WERI-Rb-1 (cell line): ENCODE results near the gene PIANP.

Experiments
- DNase-seq: peaks from one replicate; pipeline ENCODE4 v3.0.0-alpha.2; 2020
- H3K27ac ChIP-seq: fragments of 250-450 bp; sonication (Bioruptor Pico); 2 replicates; pipeline ENCODE4 v1.5.1; 2020; ENCODE audit warnings: mild to moderate bottlenecking, moderate library complexity
- H3K27me3 ChIP-seq: fragments of 250-450 bp; sonication (Bioruptor Pico); 2 replicates; pipeline ENCODE4 v1.5.1; 2021; ENCODE audit warnings: mild to moderate bottlenecking, low read depth, moderate library complexity; ENCODE audit not compliant: insufficient read depth, severe bottlenecking
- H3K36me3 ChIP-seq: fragments of 250-450 bp; sonication (Bioruptor Pico); 2 replicates; pipeline ENCODE4 v1.5.1; 2020; ENCODE audit warnings: mild to moderate bottlenecking, moderate library complexity
- H3K4me3 ChIP-seq: 2 replicates; pipeline ENCODE4 v1.5.1; 2011; ENCODE audit warnings: low read depth, mild to moderate bottlenecking, control low read depth, low read length
- H3K9me3 ChIP-seq: fragments of 250-450 bp; sonication (Bioruptor Pico); 2 replicates; pipeline ENCODE4 v1.5.1; 2021; ENCODE audit warnings: mild to moderate bottlenecking, moderate library complexity; ENCODE audit not compliant: severe bottlenecking
- CTCF ChIP-seq: IDR thresholded peaks from 2 replicates; pipeline ENCODE4 v1.5.1; 2011; ENCODE audit warnings: low read depth, mild to moderate bottlenecking, control low read depth, inconsistent platforms, low read length

PIANP gene

GRCh38 chr12:6693832-6694355 lies 6.7 kb downstream of the PIANP start:
- Histone ChIP-seq H3K4me3 (no peak overlapping the region), H3K36me3 (peaks cover 6% of the 10 kb centered on the region), H3K9me3 (no peaks in the 10 kb centered on the region), H3K27ac (no peak overlapping the region), H3K27me3 (no peaks in the 10 kb centered on the region)
- no peak for DNase-seq
- no peak for TF ChIP-seq CTCF

GRCh38 chr12:6692888-6693287 lies 7.7 kb downstream of the PIANP start:
- H3K36me3 ChIP-seq = peaks cover 8% of the 10 kb centered on the region
- no peaks in the 10 kb centered on the region for H3K27me3 ChIP-seq
- H3K9me3 ChIP-seq = no peaks in the 10 kb centered on the region
- H3K4me3 ChIP-seq = no peak overlapping the region
- TF ChIP-seq CTCF = no peak
- no peak for DNase-seq
- H3K27ac ChIP-seq = no peak overlapping the region

- peaks cover 15% of the 10 kb centered on the region for H3K36me3 ChIP-seq
- DNase-seq = no peak
- H3K27ac ChIP-seq = no peak overlapping the region
- TF ChIP-seq CTCF = no peak
- no peak overlapping the region for H3K4me3 ChIP-seq
- no peaks in the 10 kb centered on the region for H3K27me3 ChIP-seq
- no peaks in the 10 kb centered on the region for H3K9me3 ChIP-seq
Observed at GRCh38 chr12:6691473-6691872, 9.1 kb downstream of the PIANP start.

- peak; percentile 97 for DNase-seq
- Histone ChIP-seq H3K27ac (peak within 1 kb of the TSS; percentile 99), H3K9me3 (no peaks in the 10 kb centered on the region), H3K36me3 (peaks cover 32% of the 10 kb centered on the region), H3K27me3 (no peaks in the 10 kb centered on the region), H3K4me3 (peak within 1 kb of the TSS; percentile 51)
- TF ChIP-seq CTCF = no peak
Observed at GRCh38 chr12:6688999-6689882, 11.4 kb downstream of the PIANP start, which contains the start of gene ZNF384. Gene ZNF384 (minus strand): TSS chr12:6689375. CDS start chr12:6679520, 9,855 bp downstream.

GRCh38 chr12:6688543-6688998 lies 12.0 kb downstream of the PIANP start:
- Histone ChIP-seq H3K9me3 (no peaks in the 10 kb centered on the region), H3K27me3 (no peaks in the 10 kb centered on the region), H3K36me3 (peaks cover 38% of the 10 kb centered on the region), H3K27ac (peak overlapping the region; percentile 99), H3K4me3 (peak overlapping the region; percentile 51)
- no peak for TF ChIP-seq CTCF
- no peak for DNase-seq
